Right renal pelvis (tissue), 4 donors: ENCODE measurements around the gene FOXK1. TPM values are rescaled to one million over a fixed set of nuclear protein-coding genes. Genes with fewer than 3 reads are reported as not detected.
"Not testable (repeated sequence)": the region's sequence is repeated elsewhere in the genome, so short reads cannot be mapped to it uniquely, and the experiment has no call there.

Source experiments
- DNase-seq, 4 donors: peaks; one replicate each; pipeline ENCODE4 v3.0.0-alpha.2; 2013; ENCODE audit warnings: low read depth in 4 of 4, low spot score in 3 of 4, missing footprints in 1 of 4
- polyA plus RNA-seq, 4 donors: library from polyadenylated mRNA; unstranded; fragments of 120-200 nt; gene quantifications; one replicate each; pipeline ENCODE4 v1.2.1, GENCODE V29; 2013; ENCODE audit not compliant: insufficient read length in 4 of 4

FOXK1 gene
- polyA plus RNA-seq, 4 donors = 12.7 to 16.1 (median 13.9) TPM

DNA sequence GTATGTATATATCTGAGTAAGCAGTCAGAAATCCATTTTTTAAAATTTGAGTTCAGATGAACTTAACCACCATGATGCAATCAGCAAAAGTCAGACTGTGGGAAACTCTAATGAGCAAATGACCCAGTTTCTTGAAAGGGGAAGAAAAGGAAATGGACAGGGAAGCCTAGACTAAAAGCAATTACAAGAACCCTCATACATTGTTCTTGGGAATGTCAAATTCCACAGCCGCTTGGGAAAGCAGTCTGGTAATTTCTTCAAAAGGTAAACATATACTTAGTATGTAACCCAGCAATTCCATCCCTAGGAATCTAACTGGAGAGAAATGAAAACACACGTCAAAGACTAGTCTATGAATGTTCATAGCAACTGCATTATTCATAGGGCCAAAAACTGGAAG is 16.4 kb upstream of the FOXK1 start:
- no peak for DNase-seq

DNA sequence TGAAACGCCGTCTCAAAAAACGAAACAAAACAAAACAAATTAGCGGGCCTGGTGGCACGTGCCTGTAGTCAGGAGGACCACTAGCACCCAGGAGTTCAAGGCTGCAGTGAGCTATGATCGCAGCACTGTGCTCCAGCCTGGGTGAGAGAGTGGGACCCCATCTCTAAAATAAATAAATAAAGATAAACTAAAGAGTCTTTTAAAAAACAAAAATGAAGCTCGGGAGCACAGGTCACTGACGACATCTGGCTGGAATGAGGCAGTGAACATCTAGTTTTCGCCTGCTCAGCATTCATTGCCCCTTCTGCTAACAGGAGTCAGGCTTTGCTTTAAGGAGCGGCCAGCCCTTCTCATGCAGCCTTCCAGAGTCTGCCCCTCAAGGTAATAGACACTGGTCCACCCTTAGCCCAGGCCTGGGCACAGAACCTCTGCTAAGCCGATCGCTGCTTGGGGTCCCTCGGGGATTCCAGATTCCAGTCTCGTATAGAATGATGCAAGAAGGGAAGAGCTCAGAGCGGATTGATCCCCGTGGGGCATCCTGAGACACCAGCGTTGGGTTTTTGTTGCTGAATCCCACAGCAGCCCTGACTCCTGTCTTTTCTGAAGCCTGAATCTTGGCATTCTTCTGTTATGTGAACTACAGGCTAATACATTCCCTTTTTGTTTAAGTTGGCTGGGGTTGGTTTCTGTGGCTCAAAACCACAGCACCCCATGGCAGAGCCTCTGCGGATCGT is 14.2 kb upstream of the FOXK1 start:
- no peak for DNase-seq

DNA sequence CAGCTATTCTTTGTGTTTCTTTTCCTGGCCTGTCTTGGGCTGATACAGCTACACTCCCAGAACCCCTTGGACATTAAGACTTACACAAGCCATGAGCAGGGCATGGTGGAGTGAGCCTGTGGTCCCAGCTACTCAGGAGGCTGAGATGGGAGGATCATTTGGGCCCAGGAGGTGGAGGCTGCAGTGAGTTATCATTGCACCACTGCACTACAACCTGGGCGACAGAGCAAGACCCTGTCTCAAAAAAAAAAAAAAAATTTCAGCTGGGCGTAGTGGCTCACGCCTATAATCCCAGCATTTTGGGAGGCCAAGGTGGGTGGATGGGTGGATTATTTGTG is 13.6 kb upstream of the FOXK1 start:
- DNase-seq = no peak

DNA sequence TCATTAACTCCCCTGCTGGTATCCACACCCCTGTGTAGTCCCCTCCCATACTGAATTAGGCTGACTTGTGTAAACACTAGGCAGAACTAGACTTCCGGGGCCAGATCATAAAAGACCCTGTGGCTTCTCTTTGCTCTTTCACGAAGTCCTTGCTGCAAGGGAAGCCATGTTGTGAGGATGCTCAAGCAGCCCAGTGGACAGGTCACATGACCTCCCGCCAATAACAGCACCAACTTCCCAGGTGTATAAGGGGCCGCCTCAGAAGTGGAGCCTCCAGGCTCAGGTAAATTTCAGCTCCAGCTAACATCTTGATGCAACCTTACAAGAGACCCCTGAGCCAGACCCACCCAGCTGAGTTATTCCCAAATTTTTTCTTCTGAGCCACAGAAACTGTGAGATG is 11.3 kb upstream of the FOXK1 start:
- no peak for DNase-seq

DNA sequence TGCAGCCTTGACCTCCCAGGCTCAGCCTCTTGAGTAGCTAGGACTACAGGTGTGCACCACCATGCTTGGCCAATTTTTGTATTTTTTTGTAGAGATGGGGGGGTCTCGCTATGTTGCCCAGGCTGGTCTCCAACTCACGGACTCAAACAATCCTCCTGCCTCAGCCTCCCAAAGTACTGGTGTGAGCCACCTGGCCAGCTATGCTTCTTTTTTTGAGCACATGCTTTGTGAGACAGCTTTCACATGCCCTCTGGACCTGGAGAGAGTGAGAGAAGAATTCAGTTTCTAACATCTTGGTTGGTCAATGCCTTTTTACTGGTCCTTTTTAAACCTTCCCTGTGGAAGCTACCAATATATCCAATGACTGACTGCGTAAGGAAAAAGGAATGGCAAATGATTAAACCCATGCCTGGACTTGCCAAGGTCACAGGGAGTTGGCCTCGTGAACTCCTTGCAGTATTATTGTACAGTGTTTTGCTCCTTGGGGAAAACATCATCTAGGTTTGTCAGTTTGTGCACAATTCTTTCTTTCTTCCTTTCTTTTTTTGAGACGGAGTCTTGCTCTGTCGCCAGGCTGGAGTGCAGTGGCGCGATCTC is 6.2 kb upstream of the FOXK1 start:
- DNase-seq = no peak

DNA sequence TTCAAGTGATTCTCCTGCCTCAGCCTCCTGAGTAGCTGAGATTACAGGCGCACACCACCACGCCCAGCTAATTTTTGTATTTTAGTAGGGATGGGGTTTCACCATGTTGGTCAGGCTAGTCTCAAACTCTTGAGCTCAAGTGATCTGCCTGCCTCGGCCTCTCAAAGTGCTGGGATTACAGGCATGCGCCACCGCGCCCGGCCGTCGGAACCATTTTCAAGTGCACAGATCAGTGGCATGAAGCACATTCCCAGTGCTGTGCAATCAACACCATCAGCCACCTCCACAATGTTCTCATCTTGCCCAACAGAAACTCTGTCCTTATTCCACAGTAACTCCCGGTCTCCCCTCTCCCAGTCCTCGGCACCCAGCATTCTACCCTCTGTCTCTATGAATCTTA is 4.6 kb upstream of the FOXK1 start:
- DNase-seq = not testable (repeated sequence)

DNA sequence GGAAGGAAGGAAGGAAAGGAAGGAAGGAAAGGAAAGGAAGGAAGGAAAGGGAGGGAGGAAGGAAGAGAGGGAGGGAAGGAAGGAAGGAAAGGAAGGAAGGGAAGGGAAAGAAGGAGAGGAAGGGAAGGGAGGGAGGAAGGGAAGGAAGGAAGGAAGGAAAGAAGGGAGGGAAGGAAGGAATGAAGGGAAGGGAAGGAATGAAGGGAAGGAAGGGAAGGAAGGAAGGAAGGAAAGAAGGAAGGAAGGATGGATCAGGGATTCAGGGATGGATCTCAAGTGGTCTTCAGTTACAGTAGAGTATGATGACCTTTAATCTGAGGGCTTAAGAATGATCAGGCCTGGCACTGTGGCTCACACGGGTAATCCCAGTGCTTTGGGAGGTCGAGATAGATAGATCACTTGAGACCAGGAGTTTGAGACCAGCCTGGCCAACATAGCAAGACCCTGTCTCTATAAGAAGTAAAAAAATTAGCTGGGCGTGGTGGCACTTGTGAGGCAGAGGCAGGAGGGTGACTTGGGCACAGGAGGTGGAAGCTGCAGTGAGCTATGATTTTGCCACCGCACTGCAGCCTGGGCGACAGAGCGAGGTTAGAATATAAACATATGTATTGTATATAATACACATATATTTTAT is 760 bp upstream of the FOXK1 start:
- DNase-seq = no peak

DNA sequence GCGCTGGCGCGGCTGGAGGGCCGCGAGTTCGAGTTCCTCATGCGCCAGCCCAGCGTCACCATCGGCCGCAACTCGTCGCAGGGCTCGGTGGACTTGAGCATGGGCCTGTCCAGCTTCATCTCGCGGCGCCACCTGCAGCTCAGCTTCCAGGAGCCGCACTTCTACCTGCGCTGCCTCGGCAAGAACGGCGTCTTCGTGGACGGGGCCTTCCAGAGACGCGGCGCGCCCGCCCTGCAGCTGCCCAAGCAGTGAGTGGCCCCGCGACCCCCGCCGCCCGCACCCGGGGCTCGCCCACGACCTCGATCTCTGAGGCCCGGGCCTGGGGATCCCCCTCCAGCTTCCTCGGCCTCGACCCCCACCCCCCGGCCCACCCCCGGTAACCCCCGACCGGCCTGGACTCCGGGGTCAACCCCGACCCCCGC is 537 bp downstream of the FOXK1 start:
- DNase-seq = no peak

DNA sequence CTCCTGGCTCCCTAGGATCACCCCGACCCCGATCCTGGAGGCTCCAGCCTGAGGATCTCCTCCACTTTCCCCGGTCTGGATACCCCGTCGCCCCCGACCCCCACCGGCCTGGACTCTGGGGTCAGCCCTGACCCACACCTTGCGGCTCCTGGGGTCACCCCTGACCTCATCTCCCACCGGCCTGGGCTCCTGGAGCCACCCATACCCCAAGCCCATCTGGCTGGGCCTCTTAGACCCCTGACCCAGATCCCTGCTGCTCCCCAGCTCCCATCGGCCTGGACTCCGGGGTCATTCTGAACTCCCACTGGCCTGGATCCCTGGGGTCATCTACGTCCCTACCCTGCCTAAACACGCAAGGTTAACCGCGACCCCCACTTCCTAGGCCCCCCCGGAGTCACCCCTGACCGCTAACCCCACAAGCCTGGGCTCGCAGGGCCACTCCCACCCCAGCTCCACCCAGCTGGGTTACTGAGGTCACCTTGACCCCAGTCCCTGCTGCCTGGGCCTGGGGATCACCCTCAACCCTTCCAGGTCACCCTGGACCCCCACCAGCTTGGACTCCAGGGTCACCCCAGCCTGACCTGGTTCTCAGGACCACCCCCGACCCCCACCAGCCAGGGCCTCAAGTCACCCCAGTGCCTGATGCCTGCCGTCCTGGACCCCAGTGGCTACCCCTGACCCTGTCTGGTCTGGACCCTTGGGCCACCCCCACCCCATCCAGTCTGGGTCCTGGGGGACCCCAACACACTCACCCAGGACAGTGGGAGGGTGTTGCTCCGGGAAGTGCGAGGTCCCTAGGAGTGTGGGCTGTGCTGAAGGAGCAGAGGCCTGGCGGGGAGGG is 1.2 kb downstream of the FOXK1 start:
- no peak for DNase-seq

DNA sequence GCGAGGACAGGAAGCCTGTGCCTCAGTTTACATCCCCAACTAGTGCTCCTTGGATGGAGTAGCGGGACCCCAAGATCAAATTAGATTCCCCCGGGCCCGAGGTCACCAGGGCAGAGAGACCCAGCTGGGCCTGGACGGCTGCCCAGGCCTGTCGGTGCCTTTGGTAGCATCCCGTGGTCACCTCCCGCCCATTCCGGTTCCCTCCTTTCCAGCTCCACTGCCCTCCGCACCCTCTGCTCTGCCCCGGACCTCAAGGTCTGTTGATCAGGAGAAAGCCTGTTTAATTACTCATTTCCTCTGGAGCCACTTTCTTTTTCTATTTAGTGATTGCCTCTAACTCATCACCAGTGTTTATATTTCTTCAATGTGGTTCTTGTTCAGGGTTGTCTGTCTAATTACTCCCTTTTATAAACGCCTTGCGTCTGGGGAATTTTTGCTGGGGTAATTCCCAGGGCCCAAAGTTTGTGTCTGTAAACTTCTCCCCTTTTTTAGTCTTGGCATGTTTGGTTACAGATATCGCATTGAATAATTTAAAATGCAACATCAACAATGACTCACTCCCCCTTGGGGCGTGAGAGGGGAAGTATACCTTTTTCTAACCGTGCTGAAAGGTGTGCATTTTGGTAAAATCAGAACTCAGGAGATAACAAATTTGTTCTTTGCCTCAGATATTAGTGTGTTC is 1.9 kb downstream of the FOXK1 start:
- no peak for DNase-seq

DNA sequence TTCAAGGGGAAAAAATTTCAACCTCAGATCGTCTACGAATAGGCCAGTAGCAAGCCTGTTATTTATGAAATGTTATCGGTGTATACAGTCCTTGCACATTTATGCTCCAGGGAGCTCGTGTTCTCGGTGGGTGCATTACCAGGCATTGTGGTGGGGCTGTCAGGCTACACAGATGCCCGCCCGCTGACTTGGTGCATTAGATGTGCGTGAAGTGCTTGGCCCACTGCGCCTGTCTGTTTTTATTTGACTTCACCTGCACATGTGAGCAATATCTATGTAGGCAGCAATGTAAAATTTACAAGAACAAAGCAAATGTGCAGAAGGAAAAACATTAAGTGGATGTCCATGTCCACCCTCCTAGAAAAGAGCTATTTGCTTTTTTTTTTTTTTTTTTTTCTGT is 2.8 kb downstream of the FOXK1 start:
- DNase-seq = no peak

DNA sequence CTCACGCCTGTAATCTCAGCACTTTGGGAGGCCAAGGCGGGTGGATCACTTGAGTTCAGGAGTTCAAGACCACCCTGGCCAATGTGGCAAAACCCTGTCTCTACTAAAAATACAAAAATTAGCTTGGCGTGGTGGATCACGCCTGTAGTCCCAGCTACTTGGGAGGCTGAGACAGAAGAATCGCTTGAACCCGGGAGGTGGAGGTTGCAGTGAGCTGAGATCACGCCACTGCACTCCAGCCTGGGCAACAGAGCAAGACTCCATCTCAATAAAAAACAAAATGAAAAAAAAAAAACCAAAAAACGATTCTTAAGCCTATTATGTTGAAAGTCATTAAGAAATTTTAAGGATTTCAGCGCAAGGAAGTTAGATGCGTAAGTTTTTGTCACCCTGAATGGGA is 3.6 kb downstream of the FOXK1 start:
- not testable (repeated sequence) for DNase-seq

DNA sequence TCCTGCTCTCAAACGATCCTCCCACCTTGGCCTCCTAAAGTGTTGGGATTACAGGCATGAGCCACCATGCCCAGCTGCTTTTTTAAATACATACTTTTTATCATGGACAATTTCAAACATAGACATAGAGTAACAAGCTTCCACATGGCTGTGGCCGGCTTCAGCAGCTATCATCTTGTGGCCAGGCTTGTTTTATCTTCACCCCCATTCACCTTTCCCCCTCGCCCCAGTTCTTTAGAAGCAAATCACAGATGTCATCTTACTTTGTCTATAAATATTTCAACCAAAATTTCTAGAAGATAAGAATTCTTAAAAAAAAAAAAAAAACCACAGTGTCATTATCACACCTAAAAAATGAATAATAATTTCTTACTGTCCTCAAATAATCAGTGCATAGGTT is 5.9 kb downstream of the FOXK1 start:
- no peak for DNase-seq

DNA sequence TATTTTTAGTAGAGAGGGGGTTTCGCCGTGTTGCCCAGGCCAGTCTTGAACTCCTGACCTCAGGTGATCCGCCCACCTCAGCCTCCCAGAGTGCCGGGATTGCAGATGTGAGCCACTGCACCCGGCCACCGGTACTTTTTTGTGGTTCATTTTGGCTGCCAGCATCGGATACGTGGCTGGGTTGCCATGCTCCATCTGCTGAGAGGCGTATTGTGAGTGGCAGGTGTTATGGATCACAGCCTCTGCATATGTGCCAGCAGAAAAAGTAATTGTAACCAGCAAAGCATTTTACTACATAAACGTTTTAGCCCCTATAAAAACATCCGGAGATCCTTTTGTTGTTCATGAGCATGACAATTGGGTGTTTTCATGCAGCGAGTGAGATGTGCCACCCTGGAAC is 7.1 kb downstream of the FOXK1 start:
- no peak for DNase-seq

DNA sequence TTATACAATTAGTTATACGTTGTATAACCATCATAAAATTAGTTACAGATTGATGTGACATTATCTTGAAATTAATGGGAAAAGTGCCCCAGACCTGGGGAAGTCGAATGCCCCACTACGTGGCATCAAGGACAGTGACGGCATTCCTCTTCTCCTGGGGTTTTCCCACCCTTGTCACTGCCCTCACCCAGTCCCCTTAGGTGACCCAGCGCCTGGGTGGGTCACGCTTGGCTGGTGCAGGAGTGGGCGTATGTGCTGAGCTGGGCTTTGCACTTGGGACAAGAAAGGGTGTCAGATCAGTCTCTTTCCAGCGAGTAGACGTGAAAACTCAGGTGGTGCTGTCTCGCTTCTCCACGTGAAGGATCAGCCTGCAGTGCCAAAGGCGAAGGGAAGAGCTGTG is 7.6 kb downstream of the FOXK1 start:
- no peak for DNase-seq

DNA sequence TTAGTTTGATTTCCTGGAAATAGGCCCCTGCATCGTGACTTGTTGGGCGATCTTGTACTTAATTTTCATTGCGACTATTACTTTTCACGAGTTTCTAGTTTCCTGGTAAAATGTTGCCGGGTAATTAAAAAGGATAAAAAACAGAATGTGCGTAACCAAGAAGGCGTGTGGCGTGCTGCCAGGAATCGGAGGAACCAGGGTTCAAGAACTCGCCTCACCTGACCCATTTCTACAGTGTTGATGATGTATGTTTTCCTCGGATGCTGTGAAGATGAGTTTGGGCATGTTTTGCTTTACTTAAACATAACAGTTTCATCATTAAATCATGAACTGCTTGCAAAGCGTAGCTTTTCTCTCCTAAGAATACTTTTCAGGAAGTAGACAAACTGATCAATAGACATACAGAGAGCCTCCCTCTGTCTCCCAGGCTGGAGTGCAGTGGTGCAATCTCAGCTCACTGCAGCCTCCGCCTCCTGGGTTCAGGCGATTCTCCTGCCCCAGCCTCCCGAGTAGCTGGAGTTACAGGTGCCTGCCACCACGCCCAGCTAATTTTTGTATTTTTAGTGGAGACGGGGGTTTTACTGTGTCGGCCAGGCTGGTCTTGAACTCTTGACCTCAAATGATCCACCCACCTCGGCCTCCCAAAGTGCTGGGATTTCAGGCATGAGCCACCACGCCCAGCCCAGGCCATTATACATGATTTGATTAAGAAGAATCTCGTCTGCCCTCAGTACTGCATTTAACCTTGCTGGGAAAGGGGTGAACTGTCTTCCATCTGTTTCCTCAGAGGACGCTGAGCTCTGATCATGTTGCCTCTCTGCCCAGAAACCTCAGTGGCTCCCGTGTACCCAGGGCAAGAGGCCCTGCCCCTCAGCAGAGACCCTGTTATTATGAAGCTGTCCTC is 9.1 kb downstream of the FOXK1 start:
- DNase-seq = no peak

DNA sequence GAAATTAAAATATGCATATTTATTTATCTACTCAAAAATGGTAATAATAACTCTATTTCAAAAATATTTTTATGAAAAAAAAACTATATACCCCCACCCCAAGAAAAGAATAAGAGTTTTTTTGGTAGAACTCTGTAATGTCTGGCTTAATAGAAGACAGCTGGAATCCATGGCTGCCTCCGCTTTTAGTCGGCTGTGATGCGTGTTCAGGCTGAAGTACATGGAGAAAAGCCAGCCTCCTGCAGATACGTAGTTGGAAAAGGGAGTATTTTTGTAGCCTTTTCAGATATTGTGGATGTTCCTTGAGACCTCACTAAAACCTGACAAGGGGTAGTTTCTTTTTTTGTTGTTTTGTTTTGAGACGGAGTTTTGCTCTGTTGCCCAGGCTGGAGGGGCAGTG is 10.0 kb downstream of the FOXK1 start:
- no peak for DNase-seq

DNA sequence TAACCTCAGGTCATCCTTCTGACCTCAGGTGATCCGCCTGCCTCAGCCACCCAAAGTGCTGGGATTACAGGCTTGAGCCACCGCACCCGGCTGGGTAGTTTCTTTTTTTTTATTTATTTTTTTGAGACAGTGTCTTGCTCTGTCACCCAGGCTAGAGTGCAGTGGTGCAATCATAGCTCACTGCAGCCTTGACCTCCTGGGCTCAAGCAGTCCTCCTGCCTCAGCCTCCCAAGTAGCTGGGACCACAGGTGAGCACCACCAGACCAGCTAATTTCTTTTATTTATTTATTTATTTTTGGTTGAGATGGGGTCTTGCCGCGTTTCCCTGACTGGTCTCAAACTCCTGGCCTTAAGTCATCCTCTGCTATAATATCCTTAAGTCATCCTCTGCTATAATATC is 10.5 kb downstream of the FOXK1 start:
- not testable (repeated sequence) for DNase-seq

DNA sequence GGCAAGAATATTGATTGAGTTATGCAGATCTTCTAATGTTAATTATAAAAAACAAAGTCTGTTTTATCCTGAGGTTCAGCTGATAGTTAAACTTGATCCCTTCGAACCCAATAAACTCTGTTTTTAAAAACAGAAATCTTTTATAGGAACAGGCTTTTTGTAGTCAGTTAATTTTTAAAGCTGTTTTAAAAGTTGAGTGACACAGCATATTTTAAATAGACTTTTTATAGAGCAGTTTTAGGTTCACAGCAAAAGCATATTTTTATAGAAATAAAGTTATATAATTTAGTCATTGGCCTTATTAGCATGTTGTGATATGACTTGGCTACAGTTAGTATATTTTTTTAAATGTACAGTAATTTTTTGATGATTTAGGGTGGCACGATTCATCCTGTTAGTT is 11.1 kb downstream of the FOXK1 start:
- no peak for DNase-seq

DNA sequence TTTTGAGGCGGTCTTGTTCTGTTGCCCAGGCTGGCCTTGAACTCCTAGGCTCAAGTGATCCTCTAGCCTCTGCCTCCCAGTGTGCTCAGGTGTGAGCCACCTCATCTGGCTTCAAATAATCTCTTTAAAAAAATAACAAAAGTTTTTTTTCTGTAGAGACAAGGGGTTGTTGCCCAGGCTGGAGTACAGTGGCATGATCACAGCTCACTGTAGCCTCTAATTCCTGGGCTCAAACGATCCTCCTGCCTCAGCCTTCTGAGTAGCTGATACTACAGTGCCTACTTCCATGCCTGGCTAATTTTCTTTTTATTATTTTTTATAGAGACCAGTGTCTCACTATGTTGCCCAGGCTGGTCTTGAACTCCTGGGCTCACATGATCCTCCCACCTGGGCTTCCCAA is 11.7 kb downstream of the FOXK1 start:
- DNase-seq = no peak
